K562 (cell line): ENCODE measurements around the gene FERMT3. TPM values are rescaled to one million over a fixed set of nuclear protein-coding genes. Genes with fewer than 3 reads are reported as not detected.
A peak's percentile ranks its signal among the peaks of the same experiment; 100 is the strongest.

Source experiments
- ATF4 ChIP-seq: fragments of 450-650 bp; formaldehyde crosslinking; IDR thresholded peaks from 2 replicates; pipeline ENCODE4 v1.4.0; 2022; ENCODE audit warnings: mild to moderate bottlenecking, moderate library complexity
- BMI1 ChIP-seq: fragments of 150-350 bp; IDR thresholded peaks from 2 replicates; pipeline ENCODE4 v1.6.1; 2014; ENCODE audit warnings: low read length
- CHD2 ChIP-seq: IDR thresholded peaks from 2 replicates; pipeline ENCODE4 v1.6.1; 2011; ENCODE audit warnings: low read depth, low read length
- GABPB1 ChIP-seq: sonication (generic); formaldehyde crosslinking; IDR thresholded peaks from 2 replicates; pipeline ENCODE4 v1.8.0; 2022; ENCODE audit warnings: mild to moderate bottlenecking, missing genetic modification reagents
- GTF2A2 ChIP-seq: IDR thresholded peaks from 2 replicates; pipeline ENCODE4 v1.6.1; 2016; ENCODE audit warnings: mild to moderate bottlenecking, missing genetic modification characterization, missing compliant biosample characterization
- HMG20A ChIP-seq: fragments of 450-650 bp; formaldehyde crosslinking; conservative IDR thresholded peaks from 2 replicates; pipeline ENCODE4 v1.4.0; 2020; ENCODE audit warnings: mild to moderate bottlenecking, mixed read lengths
- KDM4B ChIP-seq, 2 experiments: fragments of 450-650 bp in 1 of 2; sonication (generic) in 1 of 2; IDR thresholded peaks; 2 replicates each; pipeline ENCODE4 v1.6.1; 2016 to 2017; ENCODE audit warnings: borderline replicate concordance in 2 of 2, antibody characterized with exemption in 1 of 2, low read depth in 1 of 2, mild to moderate bottlenecking in 1 of 2
- KLF16 ChIP-seq: IDR thresholded peaks from 2 replicates; pipeline ENCODE4 v1.6.1; 2016; ENCODE audit warnings: antibody characterized with exemption
- MYC ChIP-seq, 2 experiments: fragments of 250-450 bp in 1 of 2; sonication (Bioruptor Pico) in 1 of 2; IDR thresholded peaks; 2 replicates each; pipeline versions ENCODE4 v1.5.1 to v1.6.1; 2012 to 2021; ENCODE audit warnings: low read depth in 2 of 2, borderline replicate concordance in 1 of 2, improper control_type of control experiment in 1 of 2, low read length in 1 of 2, mild to moderate bottlenecking in 1 of 2, moderate library complexity in 1 of 2
- NEUROD1 ChIP-seq: fragments of 150-350 bp; IDR thresholded peaks from 2 replicates; pipeline ENCODE4 v1.6.1; 2014; ENCODE audit warnings: borderline replicate concordance, low read length, low read depth; ENCODE audit not compliant: partially characterized antibody
- RHOXF2B ChIP-seq: fragments of 250-450 bp; sonication (Bioruptor Pico); conservative IDR thresholded peaks from 2 replicates; pipeline ENCODE4 v1.5.1; 2021
- SMARCA4 ChIP-seq: fragments of 450-650 bp; IDR thresholded peaks from 2 replicates; pipeline ENCODE4 v1.6.1; 2016
- ZC3H8 ChIP-seq: fragments of 450-650 bp; IDR thresholded peaks from 2 replicates; pipeline ENCODE4 v1.6.1; 2017
- ZNF253 ChIP-seq: fragments of 250-450 bp; sonication (Bioruptor Pico); conservative IDR thresholded peaks from 2 replicates; pipeline ENCODE4 v1.6.1; 2021; ENCODE audit warnings: mild to moderate bottlenecking
- ZNF263 ChIP-seq: sonication (generic); formaldehyde crosslinking; IDR thresholded peaks from 2 replicates; pipeline ENCODE4 v1.8.0; 2022; ENCODE audit warnings: mild to moderate bottlenecking, missing genetic modification reagents, borderline replicate concordance
- ZNF76 ChIP-seq: fragments of 250-450 bp; sonication (Bioruptor Pico); IDR thresholded peaks from 2 replicates; pipeline ENCODE4 v1.4.0; 2020; ENCODE audit warnings: mild to moderate bottlenecking, moderate library complexity, borderline replicate concordance
- polyA plus RNA-seq, 8 experiments: library from polyadenylated mRNA; depleted of rRNA in 4 of 8; stranded (reverse) in 5 of 8; unstranded in 3 of 8; fragments of >200 nt; fragmentation: Nextera tagmentation in 2 of 8; fragmentation: Illumina TruSeq in 1 of 8; extraction: Ambion mirVana in 2 of 8; extraction: Trizol in 1 of 8; gene quantifications; 2 replicates each; pipeline versions ENCODE4 v1.2.1 to v1.2.3, GENCODE V29; 2011 to 2014; ENCODE audit warnings: inconsistent platforms in 1 of 8, missing spikeins in 1 of 8
- total RNA-seq, 7 experiments: library from RNA; depleted of rRNA in 6 of 7; stranded (reverse); fragments of >200 nt in 6 of 7; fragmentation: Illumina TruSeq in 2 of 7; extraction: Trizol in 2 of 7; gene quantifications; 2 replicates each; pipeline versions ENCODE4 v1.2.1 to v1.2.3, GENCODE V29; 2011 to 2021; ENCODE audit warnings: low replicate concordance in 1 of 7
- TF ChIP-seq, protein P1 (sequence below): fragments of 250-450 bp; sonication (Bioruptor Pico); IDR thresholded peaks from 2 replicates; pipeline ENCODE4 v1.9.0; 2021; ENCODE audit warnings: mild to moderate bottlenecking, inconsistent platforms

Gene FERMT3
- total and polyA plus RNA-seq, 9 of the 15 experiments (the other 6 are each of a cell fraction or from before 2014, with no cell fraction given) = 3.2 to 275 (median 79.7) TPM

DNA sequence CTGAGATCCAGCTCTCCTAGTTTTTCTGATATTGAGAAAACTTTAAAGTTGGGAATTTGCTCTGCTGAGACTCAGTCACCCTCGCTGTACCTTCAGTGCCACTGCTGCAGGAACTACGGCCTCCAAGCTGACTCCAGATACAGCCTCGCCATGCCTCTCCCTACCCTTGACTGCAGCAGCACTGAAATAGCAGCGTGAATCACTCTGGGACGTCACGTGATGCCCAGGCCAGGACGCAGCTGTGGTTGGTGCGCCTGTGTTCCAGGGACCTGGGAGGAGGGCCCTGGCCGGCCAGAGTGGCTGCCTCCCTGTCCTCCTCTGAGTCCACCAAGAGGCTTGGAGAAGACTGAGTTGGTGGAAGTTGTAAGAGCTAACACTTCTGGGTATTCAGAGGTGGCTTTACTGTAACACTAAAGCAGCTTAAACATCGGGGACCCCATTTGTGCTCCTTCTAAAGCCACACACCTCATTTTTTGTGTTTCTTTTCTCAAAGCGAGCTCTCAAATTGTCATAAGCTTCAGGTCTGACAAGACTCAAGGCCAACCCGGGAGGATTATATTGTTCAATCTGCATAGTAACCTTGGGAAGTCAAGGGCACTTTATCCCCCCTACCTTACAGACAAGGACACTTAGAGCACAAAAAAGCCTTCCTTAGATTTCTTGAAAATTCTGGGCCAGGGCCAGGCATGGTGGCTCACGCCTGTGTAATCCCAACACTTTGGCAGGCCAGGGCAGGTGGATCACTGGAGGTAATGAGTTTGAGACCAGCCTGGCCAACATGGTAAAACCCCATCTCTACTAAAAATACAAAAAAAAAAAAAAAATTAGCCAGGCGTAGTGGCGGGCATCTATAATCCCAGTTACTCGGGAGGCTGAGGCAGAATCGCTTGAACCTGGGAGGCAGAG is 24.8 kb upstream of the FERMT3 start (continued):
- TF ChIP-seq ZNF253 (CRISPR knock-in tag) (no peak), GABPB1 (peak; percentile 37; the same call in 1 of the 2 replicates), RHOXF2B (0 out of 2 replicates have a peak, but pooled peaks have one; percentile 68), ATF4 (CRISPR knock-in tag) (no peak), KLF16 (no peak), MYC (IDR thresholded peaks at IDR 0.05; ENCODE audit: low read depth, low read length) (peak; percentile 47; the same call in 1 of the 2 replicates), MYC (CRISPR knock-in tag; IDR thresholded peaks at IDR 0.05; ENCODE audit: borderline replicate concordance, low read depth) (no peak; the same call in 1 of the 2 replicates), GTF2A2 (tag) (no peak), SMARCA4 (peak; percentile 34; the same call in 1 of the 2 replicates), ZNF263 (CRISPR knock-in tag) (peak; percentile 74; the same call in 1 of the 2 replicates), ZNF76 (CRISPR knock-in tag) (no peak), NEUROD1 (peak; percentile 51), ZC3H8 (no peak), KDM4B (IDR thresholded peaks at IDR 0.05; ENCODE audit: borderline replicate concordance in 2 of 2, low read depth in 1 of 2) (no peak), HMG20A (CRISPR knock-in tag) (no peak), BMI1 (no peak), CHD2 (no peak)
- TF ChIP-seq, protein P1, sequence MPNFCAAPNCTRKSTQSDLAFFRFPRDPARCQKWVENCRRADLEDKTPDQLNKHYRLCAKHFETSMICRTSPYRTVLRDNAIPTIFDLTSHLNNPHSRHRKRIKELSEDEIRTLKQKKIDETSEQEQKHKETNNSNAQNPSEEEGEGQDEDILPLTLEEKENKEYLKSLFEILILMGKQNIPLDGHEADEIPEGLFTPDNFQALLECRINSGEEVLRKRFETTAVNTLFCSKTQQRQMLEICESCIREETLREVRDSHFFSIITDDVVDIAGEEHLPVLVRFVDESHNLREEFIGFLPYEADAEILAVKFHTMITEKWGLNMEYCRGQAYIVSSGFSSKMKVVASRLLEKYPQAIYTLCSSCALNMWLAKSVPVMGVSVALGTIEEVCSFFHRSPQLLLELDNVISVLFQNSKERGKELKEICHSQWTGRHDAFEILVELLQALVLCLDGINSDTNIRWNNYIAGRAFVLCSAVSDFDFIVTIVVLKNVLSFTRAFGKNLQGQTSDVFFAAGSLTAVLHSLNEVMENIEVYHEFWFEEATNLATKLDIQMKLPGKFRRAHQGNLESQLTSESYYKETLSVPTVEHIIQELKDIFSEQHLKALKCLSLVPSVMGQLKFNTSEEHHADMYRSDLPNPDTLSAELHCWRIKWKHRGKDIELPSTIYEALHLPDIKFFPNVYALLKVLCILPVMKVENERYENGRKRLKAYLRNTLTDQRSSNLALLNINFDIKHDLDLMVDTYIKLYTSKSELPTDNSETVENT (CRISPR knock-in tag) = no peak
